HepG2 (cell line): ENCODE results near the gene EBF4. TPM values are rescaled to one million over a fixed set of nuclear protein-coding genes. Genes with fewer than 3 reads are reported as not detected.
A peak's percentile ranks its signal among the peaks of the same experiment; 100 is the strongest.

Experiments used
- AKNA ChIP-seq: sonication (generic); formaldehyde crosslinking; IDR thresholded peaks from 2 replicates; pipeline ENCODE4 v1.4.0; 2020; ENCODE audit warnings: missing genetic modification reagents, borderline replicate concordance
- ASH2L ChIP-seq: fragments of 300-600, 200-600 bp; sonication (generic); IDR thresholded peaks from 2 replicates; pipeline ENCODE4 v1.7.0; 2017; ENCODE audit warnings: low read depth, mild to moderate bottlenecking, moderate library complexity, mixed read lengths, low read length; ENCODE audit not compliant: insufficient read length
- CCDC6 ChIP-seq: sonication (generic); formaldehyde crosslinking; IDR thresholded peaks from 2 replicates; pipeline ENCODE4 v1.8.1; 2022; ENCODE audit warnings: mild to moderate bottlenecking, missing genetic modification reagents, moderate library complexity
- CENPT ChIP-seq: sonication (generic); formaldehyde crosslinking; IDR thresholded peaks from 2 replicates; pipeline ENCODE4 v1.8.0; 2022; ENCODE audit warnings: low read depth, mild to moderate bottlenecking, moderate library complexity, missing genetic modification reagents
- CENPX ChIP-seq: sonication (generic); formaldehyde crosslinking; IDR thresholded peaks from 2 replicates; pipeline ENCODE4 v1.9.0; 2021; ENCODE audit warnings: mild to moderate bottlenecking, missing genetic modification reagents, moderate library complexity
- DPF2 ChIP-seq: sonication (generic); formaldehyde crosslinking; IDR thresholded peaks from 2 replicates; pipeline ENCODE4 v1.4.0; 2020; ENCODE audit warnings: mild to moderate bottlenecking, low read depth, missing genetic modification reagents, borderline replicate concordance
- HES4 ChIP-seq: sonication (generic); formaldehyde crosslinking; IDR thresholded peaks from 2 replicates; pipeline ENCODE4 v1.9.0; 2021; ENCODE audit warnings: mild to moderate bottlenecking, missing genetic modification reagents, borderline replicate concordance
- HOMEZ ChIP-seq: IDR thresholded peaks from 2 replicates; pipeline ENCODE4 v1.6.1; 2016; ENCODE audit warnings: low read depth
- NR3C1 ChIP-seq: sonication (generic); formaldehyde crosslinking; IDR thresholded peaks from 2 replicates; pipeline ENCODE4 v1.4.0; 2020; ENCODE audit warnings: missing genetic modification reagents
- POLR2AphosphoS5 ChIP-seq: IDR thresholded peaks from 2 replicates; pipeline ENCODE4 v1.6.1; 2012; ENCODE audit warnings: low read depth, low read length
- RARA ChIP-seq: IDR thresholded peaks from 2 replicates; pipeline ENCODE4 v1.6.1; 2016; ENCODE audit warnings: missing genetic modification reagents, missing compliant biosample characterization
- SOX13 ChIP-seq, 3 experiments: fragments of 450-650 bp in 1 of 3; sonication (generic) in 1 of 3; formaldehyde crosslinking in 1 of 3; IDR thresholded peaks in 2 of 3; conservative IDR thresholded peaks in 1 of 3; 2 replicates each; pipeline versions ENCODE4 v1.5.0 to v1.6.1; 2016 to 2020; ENCODE audit warnings: antibody characterized with exemption in 1 of 3, mild to moderate bottlenecking in 1 of 3, missing compliant biosample characterization in 1 of 3, missing genetic modification reagents in 1 of 3, moderate library complexity in 1 of 3
- TBX3 ChIP-seq: fragments of 450-650 bp; IDR thresholded peaks from 2 replicates; pipeline ENCODE4 v1.6.1; 2017; ENCODE audit warnings: antibody characterized with exemption, mild to moderate bottlenecking, inconsistent platforms, borderline replicate concordance
- TRIM22 ChIP-seq: fragments of 450-650 bp; IDR thresholded peaks from 2 replicates; pipeline ENCODE4 v1.6.1; 2017
- TSC22D2 ChIP-seq: sonication (generic); formaldehyde crosslinking; IDR thresholded peaks from 2 replicates; pipeline ENCODE4 v1.5.1; 2020; ENCODE audit warnings: missing genetic modification reagents, mild to moderate bottlenecking, borderline replicate concordance
- ZNF33A ChIP-seq: sonication (generic); formaldehyde crosslinking; IDR thresholded peaks from 2 replicates; pipeline ENCODE4 v1.5.1; 2020; ENCODE audit warnings: missing genetic modification reagents, mild to moderate bottlenecking, moderate library complexity, borderline replicate concordance
- ZNF496 ChIP-seq: sonication (generic); formaldehyde crosslinking; IDR thresholded peaks from 2 replicates; pipeline ENCODE4 v1.8.1; 2023; ENCODE audit warnings: mild to moderate bottlenecking, moderate library complexity, missing genetic modification reagents; ENCODE audit not compliant: insufficient replicate concordance
- ZNF513 ChIP-seq: sonication (generic); formaldehyde crosslinking; conservative IDR thresholded peaks from 2 replicates; pipeline ENCODE4 v1.5.0; 2020; ENCODE audit warnings: missing genetic modification reagents
- ZNF724P ChIP-seq: sonication (generic); formaldehyde crosslinking; IDR thresholded peaks from 2 replicates; pipeline ENCODE4 v1.8.0; 2022; ENCODE audit warnings: missing genetic modification reagents, borderline replicate concordance
- ZNF776 ChIP-seq: sonication (generic); formaldehyde crosslinking; IDR thresholded peaks from 2 replicates; pipeline ENCODE4 v1.4.0; 2020; ENCODE audit warnings: mild to moderate bottlenecking, missing genetic modification reagents
- polyA plus RNA-seq, 8 experiments: library from polyadenylated mRNA; depleted of rRNA in 3 of 8; stranded (reverse) in 7 of 8; unstranded in 1 of 8; fragments of >200 nt; fragmentation: Illumina TruSeq in 4 of 8; extraction: Trizol in 4 of 8; gene quantifications; 2 replicates each; pipeline versions ENCODE4 v1.2.1 to v1.2.3, GENCODE V29; 2011 to 2016; ENCODE audit warnings: low read depth in 4 of 8, missing spikeins in 1 of 8, mixed read lengths in 1 of 8; ENCODE audit not compliant: insufficient read depth in 1 of 8
- total RNA-seq, 5 experiments: library from RNA; depleted of rRNA; stranded (reverse); fragments of >200 nt; fragmentation: Illumina TruSeq; extraction: Trizol; gene quantifications; 2 replicates each; pipeline ENCODE4 v1.2.3, GENCODE V29; 2016; ENCODE audit warnings: low read depth in 1 of 5

EBF4 gene
- total and polyA plus RNA-seq, 2 of the 13 experiments (the other 11 are each of a cell fraction or from before 2014, with no cell fraction given): 0.84 to 2.2 TPM

- TF ChIP-seq AKNA (CRISPR knock-in tag) (no peak), POLR2AphosphoS5 (no peak), TSC22D2 (no peak), CCDC6 (CRISPR knock-in tag) (no peak), TBX3 (no peak), SOX13 (IDR thresholded peaks at IDR 0.05) (no peak), SOX13 (CRISPR knock-in tag; conservative IDR thresholded peaks at IDR 0.05 in 1 of 2, IDR thresholded peaks at IDR 0.05 in 1 of 2) (0 out of 4 replicates have a peak, but pooled peaks of 1 of the 2 experiments have one; percentile 5), ZNF513 (CRISPR knock-in tag) (no peak), ASH2L (no peak), ZNF724P (CRISPR knock-in tag) (no peak), HES4 (no peak), ZNF776 (CRISPR knock-in tag) (no peak), DPF2 (CRISPR knock-in tag) (no peak), HOMEZ (CRISPR knock-in tag) (no peak), CENPX (CRISPR knock-in tag) (no peak), TRIM22 (no peak), ZNF496 (CRISPR knock-in tag) (no peak), NR3C1 (CRISPR knock-in tag) (no peak), RARA (CRISPR knock-in tag) (no peak), CENPT (CRISPR knock-in tag) (no peak), ZNF33A (CRISPR knock-in tag) (no peak)
Observed at GRCh38 chr20:2742934-2743559, 50.5 kb downstream of the EBF4 start (continued).
